ENCODE data around the gene SGPP2.

DNA sequence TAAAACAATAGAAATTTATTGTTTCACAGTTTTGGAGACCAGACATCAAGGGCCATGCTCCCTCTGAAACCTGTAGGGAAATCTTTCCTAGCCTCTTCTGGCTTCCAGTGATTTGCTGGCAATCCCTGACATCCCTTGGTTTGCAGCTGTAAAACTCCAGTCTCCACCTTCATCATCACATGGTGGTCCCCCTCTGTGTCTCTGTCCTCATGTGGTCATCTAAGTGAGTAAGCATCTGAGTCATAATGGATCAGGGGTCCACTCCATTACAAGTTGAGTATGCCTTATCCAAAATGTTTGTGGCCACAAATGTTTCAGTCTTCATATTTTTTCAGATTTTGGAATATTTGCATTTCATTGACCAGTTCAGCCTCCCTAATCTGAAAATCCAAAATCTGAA, 5.6 kb upstream of the SGPP2 start:
- TF ChIP-seq, protein P1, sequence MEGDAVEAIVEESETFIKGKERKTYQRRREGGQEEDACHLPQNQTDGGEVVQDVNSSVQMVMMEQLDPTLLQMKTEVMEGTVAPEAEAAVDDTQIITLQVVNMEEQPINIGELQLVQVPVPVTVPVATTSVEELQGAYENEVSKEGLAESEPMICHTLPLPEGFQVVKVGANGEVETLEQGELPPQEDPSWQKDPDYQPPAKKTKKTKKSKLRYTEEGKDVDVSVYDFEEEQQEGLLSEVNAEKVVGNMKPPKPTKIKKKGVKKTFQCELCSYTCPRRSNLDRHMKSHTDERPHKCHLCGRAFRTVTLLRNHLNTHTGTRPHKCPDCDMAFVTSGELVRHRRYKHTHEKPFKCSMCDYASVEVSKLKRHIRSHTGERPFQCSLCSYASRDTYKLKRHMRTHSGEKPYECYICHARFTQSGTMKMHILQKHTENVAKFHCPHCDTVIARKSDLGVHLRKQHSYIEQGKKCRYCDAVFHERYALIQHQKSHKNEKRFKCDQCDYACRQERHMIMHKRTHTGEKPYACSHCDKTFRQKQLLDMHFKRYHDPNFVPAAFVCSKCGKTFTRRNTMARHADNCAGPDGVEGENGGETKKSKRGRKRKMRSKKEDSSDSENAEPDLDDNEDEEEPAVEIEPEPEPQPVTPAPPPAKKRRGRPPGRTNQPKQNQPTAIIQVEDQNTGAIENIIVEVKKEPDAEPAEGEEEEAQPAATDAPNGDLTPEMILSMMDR (conservative IDR thresholded peaks at IDR 0.05; ENCODE audit: low read length) = no peak
- TF ChIP-seq EZH2phosphoT487 (IDR thresholded peaks at IDR 0.05; ENCODE audit: borderline replicate concordance, low read depth, low read length) = no peak
